Activated CD8-positive, alpha-beta memory T cell treated with anti-CD3 and anti-CD28 coated beads for 48 hours (primary cell): Measurements from ENCODE around the gene AVPR1B.
"Not testable (repeated sequence)": the region's sequence is repeated elsewhere in the genome, so short reads cannot be mapped to it uniquely, and the experiment has no call there.

Experiments
- DNase-seq, 3 experiments: peaks; one replicate each; pipeline ENCODE4 v3.0.0-alpha.2; 2020; ENCODE audit warnings: low read depth in 2 of 3, low spot score in 2 of 3

AVPR1B gene

DNA sequence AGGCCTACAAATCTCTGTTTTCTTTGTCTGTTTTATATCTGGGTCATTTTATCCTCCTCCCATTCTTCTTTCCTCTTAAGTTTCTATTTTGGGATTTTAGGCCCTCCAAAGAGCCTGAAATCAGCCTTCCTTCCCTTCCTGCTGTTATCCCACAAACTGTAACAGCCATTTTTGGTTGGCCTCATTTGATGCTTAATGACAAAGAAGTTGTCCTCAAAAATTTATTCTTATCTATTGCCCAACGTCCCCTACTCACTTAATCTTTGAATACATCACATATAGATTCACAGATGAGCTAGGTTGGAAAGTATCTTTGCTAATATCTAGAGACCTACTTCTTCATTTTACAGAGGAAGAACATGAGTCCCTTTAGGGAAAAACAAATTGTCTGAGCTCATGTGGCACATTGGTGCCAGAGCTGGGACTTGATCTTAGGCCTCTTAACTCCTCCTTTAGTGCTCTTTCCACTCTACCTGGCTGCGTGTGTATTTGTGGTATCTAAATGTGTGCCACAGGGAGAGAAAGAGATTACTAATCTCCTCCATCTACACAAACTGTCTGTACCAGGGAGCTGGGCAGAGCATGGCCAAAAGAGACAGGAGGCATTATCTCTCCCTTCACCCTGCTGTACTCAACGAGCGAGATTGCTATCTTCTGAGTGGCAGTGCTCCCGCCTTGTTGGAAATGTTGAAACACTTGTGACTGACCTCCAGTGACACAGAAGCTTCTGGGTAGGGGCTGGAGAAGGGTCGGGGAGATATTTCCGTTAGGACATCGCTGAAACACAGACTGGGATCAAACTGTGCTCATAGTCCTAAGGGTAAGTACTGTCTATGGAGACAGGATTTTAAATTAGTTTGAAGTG, 34.1 kb downstream of the AVPR1B start:
- no peak for DNase-seq

DNA sequence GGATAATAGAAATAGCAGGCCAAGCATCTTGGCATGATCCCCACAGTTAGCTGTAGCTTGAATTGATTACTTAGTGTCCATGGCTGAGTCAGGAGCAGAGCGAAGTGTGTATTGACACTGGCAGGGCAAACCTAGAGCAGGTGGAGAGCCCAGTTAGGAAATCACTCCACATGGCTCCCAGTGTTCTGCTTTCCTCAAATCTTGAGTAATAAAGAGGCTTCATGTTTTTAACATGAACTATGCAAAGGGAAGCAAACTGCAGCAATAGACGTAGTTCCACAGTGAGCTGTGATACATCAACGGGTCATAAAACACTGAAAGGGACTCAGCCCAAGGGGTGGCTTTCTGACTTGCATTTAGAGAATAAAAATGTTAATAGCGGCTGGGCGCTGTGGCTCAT, 35.3 kb downstream of the AVPR1B start:
- DNase-seq: no peak

DNA sequence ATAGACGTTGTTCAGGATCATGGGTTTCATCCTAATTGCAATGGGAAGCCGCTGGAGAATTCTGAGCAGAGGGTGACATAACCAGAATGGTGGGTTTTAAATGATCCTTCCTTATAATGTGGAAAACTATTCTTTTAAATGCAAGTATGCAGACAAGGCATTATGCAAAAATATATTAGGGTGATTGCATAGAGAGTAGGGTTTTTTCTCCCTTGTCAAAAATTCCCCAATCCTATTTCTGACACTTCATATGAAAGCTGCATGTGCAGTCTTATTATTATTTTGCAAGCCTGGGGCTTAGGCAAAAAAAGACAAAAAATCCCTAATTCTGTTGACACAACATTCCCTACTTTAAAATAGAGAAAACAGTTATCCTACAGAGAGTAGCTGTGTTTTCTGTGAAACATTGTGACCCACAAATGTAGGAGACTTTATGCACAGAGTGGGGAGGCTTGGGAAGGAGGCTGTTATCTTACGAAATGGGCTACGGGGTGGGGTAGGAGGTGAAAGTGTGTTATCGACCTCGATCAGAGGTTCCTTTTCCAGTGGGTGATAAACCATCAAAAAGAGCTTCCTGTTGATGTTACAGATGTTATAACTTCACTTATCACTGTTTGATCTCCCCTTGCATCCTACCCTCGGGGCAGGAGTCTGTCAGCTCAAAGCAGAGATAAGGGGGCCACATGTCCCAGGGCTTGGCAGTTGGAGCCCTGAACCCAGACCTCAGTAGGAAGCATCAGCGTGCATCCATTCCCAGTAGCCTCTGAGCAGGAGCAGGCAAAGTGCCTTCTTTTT, 37.0 kb downstream of the AVPR1B start:
- no peak for DNase-seq

DNA sequence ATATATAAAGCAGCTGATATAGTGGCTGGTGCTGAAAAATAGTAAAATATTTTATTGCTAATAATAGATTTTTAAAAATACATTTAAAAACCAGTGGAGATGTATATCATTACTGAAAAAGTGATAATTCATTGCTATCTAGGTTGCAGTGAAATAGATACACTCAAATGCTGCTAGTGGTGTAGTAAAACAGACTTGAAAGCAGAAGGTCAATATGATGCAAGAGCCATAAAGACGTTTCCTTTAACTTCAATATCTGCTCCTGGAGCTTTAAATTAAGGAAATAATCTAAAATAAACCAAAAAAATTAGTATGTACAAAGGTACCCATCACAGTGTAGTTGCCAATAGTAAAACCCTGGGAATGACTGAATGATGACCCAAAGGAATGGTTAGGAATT, 38.1 kb downstream of the AVPR1B start:
- no peak for DNase-seq

DNA sequence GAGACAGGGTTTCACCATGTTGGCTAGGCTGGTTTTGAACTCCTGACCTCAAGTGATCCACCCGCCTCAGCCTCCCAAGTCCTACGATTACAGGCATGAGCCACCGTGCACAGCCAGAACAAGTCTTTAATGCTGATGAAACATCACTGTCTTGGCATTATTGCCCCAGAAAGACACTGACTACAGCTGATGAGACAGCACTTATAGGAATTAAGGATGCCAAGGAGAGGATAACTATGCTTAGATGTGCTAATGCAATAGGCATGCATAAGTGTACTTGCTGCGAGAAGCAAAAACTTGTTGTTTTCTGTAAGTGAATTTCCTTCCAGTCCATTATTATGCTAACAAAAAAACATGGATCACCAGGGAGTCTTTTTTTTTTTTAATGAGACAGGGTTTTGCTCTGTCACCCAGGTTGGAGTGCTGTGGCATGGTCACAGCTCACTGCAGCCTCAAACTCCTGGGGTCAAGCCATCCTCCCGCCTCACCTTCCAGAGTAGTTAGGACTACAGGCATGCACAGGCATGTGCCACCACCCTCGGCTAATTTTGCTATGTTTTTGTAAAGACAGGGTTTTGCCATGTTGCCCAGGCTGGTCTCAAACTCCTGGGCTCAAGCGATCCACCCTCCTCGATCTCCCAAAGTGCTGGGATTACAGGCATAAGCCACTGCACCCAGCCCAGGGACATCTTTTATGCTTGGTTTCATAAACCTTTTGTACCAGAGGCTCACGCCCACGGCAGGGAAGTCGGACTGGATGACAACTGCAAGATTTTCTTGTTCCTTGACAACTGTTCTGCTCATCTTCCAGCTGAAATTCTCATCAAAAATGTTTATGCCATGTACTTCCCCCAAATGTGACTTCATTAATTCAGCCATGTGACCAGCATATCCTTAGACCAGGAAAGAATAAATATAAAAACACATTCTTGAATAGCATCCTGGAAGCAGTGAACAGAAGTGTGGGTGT, 41.1 kb downstream of the AVPR1B start:
- DNase-seq: no peak

DNA sequence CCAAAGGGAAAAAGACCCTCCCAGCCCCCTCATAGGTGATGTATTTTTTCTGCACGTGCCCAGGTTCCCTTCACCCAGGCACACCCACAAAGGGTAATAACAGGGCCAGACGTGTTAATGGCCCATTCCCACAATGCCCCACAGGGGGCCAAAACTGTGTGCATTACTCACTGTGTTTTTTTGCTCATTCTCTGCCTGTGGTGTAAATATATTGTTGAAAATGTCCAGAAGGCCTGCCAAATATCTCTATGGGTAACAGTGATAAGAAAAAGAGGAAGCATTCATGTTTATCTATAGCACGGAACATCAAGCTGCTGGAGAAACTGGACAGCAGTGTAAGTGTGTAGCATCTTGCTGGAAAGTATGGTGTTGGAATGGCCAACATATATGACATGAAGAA, 42.3 kb downstream of the AVPR1B start:
- no peak for DNase-seq

DNA sequence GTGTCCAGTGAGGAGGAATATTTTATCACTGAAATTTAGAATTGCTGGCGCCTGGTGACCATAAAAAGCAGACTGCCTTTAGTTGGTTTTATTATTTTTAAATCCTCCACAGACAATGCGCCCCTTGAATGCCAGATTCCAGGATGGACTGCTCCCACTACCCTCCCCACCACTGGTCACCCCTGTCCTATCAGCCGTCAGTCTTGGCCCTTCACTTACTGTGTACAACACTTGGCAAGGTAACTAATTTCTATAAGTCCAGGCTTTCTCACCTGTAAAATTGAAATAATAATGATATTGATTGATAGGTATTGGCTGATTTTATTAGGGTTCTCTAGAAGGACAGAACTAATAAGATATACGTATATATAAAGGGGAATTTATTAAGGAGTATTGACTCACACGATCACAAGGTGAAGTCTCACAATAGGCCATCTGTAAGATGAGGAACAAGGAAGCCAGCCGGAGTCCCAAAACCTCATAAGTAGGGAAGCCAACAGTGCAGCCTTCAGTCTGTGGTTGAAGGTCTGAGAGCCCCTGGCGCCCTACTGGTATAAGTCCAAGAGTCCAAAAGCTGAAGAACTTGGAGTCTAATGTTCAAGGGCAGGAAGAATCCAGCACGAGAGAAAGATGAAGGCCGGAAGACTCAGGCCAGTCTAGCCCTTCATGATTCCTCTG, 46.4 kb downstream of the AVPR1B start:
- no peak for DNase-seq

DNA sequence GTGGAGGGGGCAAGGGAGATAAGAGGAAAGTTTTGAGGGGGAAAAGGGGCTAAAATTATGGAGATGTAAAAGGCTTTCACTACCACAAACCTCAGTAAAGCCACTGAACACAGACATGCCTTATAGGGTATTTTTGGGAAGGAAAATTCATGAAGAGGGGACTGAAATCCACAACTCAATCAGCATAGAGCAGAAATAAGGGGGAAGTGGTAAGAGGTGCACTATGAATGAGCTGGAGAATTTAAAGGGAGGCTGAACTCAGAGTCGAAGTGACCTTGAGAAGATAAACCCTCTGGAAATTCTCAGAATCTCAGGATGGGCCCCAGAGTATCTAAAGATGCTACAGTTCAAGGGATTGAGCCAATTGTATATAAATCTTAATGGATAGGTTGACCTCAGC, 48.9 kb downstream of the AVPR1B start:
- DNase-seq: no peak

DNA sequence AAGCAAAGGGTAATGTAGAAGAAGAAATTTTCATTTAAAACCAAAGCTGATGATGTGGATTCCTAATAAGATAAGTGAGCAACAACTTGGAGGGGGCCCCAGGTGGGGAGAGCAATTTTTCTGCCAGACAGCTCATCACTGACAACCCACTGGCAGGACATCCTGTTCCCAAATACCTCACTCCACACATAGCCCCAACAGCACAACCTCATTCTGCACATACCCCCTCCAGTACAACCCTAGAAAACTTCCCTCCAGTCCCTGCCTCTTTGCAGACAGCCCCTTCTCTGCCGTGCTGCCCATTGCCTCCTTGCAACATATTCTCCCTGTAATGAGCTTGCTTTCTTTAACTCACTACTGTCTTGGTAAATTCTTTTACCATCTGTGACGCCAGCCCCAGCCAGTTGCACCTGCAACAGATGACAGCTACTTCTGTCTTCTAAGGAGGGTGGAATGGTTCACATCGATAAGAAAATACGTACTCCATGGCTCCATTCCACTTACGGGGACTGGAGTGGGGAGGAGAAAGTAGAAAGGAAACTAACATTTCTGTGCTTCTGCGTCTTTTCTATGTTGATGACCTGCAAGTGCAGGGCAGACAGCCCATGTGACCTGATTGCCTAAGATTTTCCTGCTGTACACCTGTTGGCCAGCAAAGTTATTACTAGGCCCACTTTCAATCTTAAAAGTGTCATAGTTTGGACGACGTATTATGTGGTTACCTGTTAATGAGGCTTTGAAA, 49.5 kb downstream of the AVPR1B start:
- no peak for DNase-seq

DNA sequence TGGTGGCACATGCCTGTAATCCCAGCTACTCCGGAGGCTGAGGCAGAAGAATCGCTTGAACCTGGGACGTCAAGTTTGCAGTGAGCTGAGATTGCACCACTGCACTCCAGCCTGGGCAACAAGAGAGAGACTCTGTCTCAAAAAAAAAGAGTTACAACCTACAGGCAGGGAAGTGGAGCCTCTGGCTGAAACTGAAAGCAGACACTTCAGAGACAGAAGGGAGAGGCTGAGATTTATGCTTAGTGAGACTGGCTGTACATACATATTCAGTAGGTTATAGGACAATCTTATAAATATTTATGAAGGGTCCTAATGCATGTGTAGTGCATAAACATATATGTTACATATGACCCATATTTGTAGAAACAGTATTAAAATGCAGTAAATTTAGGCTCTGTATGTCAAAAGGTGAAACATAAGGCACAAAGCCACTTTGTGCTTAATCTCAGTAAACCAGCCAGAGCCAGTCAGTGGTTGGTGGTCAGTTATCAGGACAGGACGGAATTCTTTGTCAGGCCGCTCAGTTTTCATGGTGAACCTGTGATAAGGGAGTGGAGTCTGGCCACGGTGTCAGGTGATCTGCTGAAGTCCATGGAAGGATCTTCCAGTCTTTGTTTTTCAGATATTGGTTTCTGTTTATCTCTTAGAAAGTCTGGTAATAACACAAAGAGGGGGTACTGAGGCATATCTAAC, 50.6 kb downstream of the AVPR1B start:
- DNase-seq: no peak

DNA sequence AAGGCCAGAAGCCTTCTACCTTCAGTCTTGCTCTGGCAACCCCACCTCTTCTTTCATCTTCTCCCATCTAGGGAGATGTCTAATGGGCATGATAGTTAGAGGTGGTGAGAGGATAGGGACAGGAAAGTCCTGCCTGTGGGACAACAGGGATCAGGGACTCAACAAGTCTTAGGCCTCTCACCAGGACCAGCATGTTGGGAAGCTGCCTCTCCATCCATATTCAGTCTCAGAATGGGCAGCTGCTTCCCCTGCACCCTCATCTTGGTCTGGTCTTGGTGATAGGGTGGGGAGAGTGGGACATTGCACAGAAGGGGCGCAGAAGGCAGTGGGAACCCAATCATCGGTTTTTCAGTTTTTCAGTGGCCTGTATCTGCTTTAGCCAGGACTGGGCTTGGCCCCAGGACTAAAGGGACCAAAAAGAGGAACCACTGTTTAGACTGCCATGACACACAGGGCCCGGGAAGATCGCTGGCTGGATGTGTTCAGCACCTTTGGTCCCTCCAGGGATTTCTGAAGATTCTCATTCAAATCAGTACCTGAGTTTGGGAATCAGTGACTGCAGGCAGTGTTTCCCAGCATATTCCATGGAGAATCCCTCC, 51.5 kb downstream of the AVPR1B start:
- DNase-seq: no peak

DNA sequence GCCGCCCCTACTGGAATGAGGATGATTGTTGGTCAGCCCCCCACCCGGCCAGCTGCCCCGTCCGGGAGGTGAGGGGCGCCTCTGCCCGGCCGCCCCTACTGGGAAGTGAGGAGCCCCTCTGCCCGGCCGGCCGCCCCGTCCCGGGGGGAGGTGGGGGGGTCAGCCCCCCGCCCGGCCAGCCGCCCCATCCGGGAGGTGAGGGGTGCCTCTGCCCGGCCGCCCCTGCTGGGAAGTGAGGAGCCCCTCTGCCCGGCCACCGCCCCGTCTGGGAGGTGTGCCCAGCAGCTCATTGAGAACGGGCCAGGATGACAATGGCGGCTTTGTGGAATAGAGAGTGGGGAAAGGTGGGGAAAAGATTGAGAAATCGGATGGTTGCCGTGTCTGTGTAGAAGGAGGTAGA, 52.7 kb downstream of the AVPR1B start:
- DNase-seq: not testable (repeated sequence)

DNA sequence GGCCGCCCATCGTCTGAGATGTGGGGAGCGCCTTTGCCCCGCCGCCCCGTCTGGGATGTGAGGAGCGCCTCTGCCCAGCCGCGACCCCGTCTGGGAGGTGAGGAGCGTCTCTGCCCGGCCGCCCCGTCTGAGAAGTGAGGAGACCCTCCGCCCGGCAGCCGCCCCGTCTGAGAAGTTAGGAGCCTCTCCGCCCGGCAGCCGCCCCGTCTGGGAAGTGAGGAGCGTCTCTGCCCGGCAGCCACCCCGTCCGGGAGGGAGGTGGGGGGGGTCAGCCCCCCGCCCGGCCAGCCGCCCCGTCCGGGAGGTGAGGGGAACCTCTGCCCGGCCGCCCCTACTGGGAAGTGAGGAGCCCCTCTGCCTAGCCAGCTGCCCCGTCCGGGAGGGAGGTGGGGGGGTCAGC, 53.2 kb downstream of the AVPR1B start:
- not testable (repeated sequence) for DNase-seq

DNA sequence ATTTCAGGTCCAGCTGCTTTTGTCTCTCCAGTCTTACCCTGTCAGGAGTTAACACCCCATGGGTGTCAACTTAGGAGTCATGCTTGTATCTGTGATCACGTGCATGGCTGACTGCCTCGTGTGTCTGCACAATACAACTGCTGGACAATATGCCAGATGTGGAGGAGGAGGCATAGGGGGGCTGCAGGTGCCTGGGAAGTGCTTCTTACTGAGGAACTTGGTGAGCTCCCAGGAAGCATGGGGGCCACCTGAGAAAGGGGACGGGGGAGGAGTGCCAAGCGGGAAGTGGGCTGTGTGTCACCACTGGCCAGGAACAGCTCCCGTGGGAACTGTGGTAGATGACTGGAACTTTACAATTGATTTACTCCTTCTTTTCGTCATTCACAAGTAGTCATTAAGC, 54.7 kb downstream of the AVPR1B start:
- no peak for DNase-seq

DNA sequence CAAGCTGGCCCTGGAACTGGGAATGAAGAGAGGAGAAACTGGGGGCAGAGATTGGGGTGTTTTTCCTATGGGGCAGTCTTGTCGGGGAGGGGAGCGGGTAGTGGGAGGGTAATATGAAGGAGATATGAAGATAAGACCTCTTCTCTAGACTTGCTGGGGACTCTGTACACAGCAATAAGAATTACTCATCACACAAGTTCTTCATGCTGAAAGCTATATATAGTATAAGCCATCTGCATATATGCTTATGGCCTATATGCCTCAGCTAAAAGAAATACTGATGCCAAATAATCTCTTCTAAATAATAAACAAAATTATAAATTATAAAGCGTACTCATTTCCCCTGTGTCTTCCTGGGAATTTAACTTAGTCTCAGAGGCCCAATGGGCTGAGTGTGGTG, 56.3 kb downstream of the AVPR1B start:
- DNase-seq: no peak
